DND-41 (cell line): ENCODE results near the gene MAP1LC3B.

Source experiments
- CTCF ChIP-seq: IDR thresholded peaks from 2 replicates; pipeline ENCODE4 v1.5.1; 2012; ENCODE audit warnings: borderline replicate concordance, low read length, moderate library complexity, mild to moderate bottlenecking; ENCODE audit not compliant: poor library complexity, severe bottlenecking; ENCODE audit errors: extremely low read depth
- EZH2 ChIP-seq: IDR thresholded peaks from 3 replicates; pipeline ENCODE4 v1.6.1; 2012; ENCODE audit warnings: borderline replicate concordance, low read depth, mild to moderate bottlenecking, moderate library complexity, low read length, inconsistent platforms; ENCODE audit not compliant: severe bottlenecking

DNA sequence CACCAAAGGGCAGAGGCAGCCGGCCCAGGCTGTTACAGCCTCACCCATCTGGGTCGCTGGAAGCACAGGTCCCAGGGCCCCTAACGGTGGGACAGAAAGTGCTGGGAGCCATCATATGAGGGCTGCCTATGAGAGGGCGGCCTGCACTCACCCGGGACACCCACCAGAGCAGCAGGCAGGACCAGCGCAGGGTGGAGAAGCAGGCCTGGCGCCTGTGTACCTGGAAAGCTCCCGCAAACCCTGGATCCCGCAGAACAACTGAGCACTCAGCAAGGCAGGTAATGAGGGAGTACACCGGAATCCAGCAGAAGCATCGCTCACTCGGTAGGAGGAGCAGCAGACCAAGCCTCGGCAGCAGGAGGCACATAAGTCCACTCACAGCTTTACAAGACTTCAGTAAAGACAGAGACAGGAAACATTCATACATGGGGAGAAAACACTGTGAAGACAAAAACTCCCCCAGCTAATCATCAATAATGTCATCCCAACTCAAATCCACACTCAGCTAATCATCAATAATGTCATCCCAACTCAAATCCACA lies 43.4 kb upstream of the MAP1LC3B start:
- TF ChIP-seq CTCF (no peak), EZH2 (no peak)
